Activated CD8-positive, alpha-beta memory T cell treated with anti-CD3 and anti-CD28 coated beads, Interleukin-2, amount 50 U/mL, for 24 hours (primary cell): ENCODE results near the gene FLOT1.
"Not testable (repeated sequence)": the region's sequence is repeated elsewhere in the genome, so short reads cannot be mapped to it uniquely, and the experiment has no call there.

ENCODE experiments used
- DNase-seq: peaks from one replicate; pipeline ENCODE4 v3.0.0-alpha.2; 2020; ENCODE audit errors: extremely low read depth

FLOT1 gene

DNA sequence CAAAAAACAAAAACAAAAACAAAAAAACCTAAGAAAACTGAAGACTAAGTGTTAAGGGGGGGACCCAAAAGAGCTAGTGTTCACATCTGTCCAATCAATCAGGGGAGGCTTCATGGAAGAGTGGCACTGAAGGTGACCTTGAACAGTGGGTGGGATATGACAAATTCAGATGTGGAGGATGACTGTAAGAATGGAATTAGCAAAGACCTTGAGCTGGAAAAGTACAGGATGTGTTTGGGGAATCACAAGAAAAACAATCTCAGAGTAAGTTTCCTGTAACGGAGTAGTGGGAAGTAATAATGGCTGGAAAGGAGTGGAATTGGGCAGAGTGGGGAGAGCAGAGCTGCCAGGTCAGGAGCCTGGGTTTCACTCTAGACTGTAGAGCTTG lies 4.8 kb upstream of the FLOT1 start:
- DNase-seq, result no peak

DNA sequence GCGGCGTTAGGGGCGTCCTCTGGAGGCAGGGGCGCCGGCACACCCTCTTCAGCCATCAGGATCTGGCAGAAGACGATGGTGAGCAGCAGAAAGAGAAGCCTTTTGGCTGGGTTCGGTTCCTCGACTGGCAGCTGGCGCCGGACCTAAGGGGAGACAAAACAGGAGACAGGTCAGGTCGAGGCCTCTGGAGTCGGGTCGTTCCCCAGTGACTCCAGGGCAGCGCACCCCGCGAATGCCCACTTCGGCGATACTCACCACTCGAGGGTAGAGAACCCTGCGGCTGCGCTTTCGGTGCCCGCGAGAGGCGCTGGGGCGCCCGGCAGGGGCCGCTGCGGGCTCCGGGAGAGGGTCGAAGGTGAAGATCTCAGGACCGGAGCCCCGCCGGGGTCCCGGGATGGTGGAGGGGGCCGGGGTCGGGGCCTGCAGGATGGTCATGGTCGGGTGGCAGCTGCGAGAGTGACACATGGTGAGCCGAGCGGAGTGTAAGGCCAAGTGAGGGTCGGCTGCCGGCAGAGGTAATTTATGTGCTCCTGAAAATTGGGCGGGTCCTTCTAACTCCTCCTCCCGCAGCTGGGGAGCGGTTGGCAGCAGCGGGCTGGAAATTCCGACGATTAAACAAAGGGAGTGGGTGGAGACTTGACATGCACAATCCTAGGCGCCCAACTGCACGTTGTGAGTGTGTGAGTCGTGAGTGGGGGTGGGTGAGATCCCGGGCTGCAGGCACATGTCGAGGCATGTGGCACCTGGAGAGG lies 1.7 kb upstream of the FLOT1 start, which contains the start of gene IER3:
Gene IER3 (minus strand): TSS at position 494 of the 752 bp plus-strand sequence. CDS start 29 bp downstream, at position 465.
- peak; percentile 74 for DNase-seq

DNA sequence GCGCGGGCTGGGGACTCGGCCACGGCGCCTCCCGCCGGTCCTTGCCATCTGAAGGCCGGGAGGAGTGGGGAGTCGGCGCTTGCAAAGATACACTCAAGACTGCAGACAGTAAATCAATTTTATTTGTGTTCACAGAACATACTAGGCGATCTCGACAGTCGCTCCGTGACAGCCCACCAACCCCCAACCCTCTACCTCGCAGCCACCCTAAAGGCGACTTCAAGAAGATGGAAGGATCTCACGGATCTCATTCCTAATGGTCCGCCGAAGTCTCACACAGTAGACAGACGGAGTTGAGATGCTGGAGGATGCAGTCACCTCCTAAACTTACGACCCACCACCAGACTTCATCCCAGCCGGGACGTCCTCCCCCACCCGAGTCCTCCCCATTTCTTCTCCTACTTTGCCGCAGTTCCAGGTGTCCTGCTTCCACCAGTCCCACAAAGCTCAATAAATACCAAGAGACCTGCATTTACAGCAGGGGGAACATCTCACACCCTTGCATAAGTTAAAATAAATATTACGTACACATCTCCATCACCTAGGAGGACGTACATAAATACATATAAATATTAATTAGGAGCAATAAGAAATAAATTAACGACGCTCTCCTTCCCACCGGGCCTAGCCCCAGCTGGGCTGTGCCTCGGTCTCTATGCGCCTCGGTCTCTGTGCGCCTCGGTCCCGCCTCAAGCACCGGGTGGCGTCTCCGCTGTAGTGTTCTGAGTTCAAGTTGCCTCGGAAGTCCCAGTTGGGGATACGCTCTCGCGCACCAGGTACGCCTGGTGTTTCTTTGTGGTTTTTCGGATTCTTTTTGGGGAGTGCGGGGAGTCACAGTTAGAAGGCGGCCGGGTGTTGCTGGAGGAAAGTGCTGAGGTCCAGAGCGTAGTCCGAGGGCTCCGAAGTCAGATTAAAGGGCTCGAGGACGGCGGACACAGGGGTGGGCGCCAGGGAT lies 889 bp upstream of the FLOT1 start:
- DNase-seq, result no peak

DNA sequence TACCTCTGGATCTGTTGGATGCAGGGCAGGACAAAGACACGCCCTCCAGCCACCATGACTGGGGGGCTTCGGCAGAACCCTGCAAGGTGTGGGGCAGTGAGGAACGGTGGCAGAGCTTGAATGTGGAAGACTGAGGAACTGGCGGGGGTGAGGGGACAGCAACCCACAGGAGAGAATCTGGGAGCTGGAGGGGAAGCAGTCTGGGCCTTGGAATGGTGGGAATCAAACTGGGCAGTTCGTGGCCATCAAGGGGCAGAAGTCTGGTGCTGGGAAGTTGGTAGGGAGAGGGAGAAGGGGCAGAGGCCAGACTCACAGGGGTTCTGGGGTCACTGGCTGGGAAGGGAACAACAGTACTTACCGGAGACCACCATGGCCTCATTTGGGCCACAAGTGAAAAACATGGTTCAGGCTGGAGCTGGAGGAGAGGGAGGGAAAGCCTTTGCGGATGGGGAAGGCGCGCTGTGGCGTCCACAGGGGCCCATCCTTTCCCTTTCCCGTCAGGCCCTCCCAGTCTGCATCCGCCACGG lies 635 bp downstream of the FLOT1 start:
- no peak for DNase-seq

DNA sequence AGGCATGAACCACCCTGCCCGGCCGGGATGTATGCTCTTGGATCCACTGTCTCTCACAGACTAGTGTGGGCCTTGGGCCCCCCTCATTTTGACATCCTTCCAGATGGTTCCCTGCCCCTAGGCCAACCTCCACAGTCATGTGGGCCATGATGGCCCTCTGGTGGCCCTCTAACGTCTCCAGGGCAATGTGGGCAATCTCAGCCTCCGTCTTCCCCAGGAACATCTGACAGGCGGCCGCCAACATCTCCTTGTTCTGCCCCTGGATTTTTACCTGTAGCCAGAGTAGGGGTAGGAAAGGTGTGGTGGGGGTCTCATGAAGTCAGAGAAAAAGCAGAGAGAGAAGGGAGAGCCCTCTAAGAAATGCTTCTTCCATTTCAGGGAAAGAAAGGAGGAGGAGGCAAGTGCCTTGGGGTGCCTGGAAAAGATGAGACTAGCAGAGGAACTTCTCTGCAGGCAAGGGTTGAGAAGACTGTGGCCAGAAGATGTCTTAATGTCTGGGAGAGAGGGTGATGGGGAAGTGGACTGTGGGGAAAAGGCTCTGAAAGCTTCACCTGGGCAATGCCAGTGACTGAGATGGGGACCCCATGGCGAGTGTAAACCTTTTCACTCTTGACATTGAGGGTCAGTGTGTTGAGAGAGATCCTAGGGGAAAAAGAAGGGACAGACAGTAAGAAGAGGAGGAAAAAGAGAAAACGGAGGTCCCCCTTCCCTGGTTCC lies 1.3 kb downstream of the FLOT1 start:
- no peak for DNase-seq

DNA sequence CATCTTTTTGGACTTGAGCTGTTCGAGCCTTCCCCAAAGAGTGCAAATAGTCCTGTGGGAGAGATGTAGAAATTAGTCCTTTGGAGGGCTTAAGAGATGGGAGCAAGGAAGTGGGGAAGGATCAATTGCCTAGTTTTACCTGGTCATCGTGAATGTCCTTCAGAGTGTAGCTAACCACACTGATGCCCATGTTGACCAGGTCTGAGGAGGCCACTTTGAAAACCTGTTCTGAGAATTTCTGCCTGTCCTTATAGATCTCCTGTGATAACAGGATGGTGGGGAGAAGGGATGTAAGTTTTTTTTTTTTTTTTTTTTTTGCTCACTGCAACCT lies 2.0 kb downstream of the FLOT1 start:
- no peak for DNase-seq

DNA sequence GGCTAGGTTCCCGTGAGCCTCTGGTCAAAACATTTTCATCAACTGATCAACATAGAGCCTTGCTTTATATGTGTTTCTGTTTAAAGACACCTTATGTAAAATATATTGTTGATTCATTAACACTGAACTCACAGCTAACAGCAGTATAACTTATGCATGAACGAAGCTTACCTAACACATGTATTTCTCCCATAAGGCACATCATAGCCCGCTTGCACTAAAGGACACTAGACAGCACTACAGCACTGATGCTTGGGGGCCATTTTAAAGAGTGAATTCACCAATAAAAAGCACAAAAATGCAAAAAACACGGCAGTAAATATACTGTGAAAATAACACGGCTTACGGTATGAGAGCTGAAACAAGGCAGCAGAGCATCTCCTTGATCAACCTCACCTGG lies 4.0 kb downstream of the FLOT1 start:
- DNase-seq, result no peak

DNA sequence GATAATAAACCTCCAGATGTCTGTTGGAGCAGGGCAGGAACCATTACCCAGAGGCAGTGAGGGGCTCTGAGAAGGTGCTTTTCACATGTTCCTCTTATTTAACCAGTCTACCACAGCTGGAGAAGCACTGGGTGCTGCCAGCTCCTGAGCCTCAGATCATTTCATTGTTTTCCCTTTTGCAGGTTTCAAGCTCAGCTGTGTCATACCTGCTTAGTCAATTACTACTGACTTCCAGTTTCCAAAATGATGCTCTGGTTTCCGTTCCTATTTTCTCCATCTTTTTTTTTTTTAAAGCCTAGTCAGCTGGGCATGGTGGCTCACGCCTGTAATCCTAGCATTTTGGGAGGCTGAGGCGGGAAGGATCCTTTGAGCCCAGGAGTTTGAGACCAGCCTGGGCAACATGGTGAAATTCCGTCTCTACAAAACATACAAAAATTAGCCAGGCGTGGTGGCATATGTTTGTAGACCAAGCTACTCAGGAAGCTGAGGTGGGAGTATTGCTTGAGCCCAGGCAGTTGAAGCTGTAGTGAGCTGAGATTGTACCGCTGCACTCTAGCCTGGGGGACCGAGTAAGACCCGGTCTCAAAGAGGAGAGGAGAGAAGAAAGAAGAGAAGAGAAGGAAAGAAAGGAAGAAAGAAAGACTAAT lies 6.7 kb downstream of the FLOT1 start:
- DNase-seq, result no peak

DNA sequence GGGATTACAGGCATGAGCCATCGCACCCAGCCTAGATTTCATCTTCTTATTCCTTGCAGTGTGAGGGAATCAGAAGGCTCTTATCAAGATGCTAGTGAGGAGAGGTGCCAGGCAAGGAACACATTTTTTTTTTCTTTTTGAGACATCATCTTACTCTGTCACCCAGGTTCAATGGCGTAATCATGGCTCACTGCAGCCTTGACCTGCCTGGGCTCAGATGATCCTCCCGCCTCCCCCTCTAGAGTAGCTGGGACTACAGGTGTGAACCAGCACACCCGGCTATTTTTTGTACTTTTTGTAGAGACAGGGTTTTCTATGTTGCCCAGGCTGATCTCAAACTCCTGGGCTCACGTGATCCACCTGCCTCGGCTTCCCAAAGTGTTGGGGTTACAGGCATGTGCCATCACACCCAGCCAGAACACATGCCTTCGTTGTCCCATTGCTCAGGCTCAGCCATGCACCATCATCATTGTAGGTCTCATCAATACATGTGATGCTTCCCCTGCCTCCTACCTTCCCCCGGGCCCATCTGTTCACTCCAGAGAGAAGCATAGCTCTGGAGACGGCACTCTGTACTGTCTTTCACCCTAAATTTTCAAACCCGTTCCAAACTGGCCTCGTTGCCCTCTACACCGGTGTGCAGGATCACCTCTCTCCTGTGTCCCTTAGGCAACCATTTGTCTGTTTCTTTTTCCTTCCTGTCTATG lies 10.1 kb downstream of the FLOT1 start:
- DNase-seq, result no peak

DNA sequence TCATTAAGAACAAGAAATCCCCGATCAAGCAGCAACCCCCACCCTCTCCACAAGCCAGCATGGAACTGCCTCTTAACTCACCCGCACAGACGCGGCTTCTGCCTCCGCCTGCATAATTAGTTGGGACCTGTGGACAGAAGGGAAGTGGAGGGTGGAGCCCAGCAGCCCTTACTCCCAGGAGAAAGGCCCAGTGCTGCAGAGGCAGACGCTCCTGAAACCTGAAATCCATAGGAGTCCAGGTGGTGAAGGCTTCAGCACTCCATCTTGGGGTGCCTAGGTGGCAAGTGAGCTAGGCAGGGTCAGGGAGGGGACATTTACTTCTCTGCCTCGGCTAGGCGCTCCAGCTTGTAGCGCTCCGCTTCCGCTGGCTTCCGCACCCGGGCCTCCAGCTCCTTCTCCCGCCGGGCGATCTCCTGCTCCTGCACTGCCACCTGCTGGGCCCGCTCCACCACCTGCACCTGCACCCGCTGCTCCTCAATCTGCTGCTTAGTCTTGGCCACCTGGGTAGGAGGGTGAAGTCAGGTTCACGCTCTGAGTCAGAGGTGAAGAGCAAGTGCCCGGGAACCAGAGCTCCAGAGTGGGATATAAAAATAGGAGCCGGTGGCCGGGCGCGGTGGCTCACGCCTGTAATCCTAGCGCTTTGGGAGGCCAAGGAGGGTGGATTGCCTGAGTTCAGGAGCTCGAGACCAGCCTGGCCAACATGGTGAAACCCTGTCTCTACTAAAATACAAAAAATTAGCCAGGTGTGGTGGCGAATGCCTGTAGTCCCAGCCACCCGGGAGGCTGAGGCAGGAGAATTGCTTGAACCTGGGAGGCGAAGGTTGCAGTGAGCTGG lies 11.7 kb downstream of the FLOT1 start:
- peak; percentile 55 for DNase-seq

DNA sequence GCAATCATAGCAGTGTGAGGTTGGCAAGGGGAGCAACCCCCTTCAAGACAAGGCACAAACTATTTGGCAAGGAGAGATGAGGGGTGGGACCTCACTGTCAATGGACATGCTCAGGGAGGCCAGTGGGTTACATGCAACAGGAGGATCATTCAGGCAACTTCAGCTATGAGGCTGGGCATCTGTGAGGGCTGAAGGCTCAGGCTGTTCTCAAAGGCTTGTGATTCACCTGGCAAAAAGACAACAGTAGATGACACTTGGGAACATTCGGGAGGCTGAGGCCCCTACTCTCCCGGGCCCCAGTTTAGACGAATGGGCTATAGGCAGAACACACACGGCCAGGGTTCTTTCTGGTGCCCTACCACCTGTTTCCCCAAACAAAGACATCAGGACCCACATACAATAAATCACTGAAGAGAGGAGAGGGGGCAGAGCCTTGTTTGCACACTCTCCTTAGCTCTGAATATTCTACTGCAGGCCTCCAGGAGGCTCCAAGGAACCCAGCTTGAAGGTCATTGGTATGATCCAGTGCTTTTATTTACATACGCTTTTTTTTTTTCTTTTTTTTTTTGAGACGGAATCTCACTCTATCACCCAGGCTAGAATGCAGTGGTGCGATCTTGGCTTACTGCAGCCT lies 14.4 kb downstream of the FLOT1 start:
- no peak for DNase-seq

DNA sequence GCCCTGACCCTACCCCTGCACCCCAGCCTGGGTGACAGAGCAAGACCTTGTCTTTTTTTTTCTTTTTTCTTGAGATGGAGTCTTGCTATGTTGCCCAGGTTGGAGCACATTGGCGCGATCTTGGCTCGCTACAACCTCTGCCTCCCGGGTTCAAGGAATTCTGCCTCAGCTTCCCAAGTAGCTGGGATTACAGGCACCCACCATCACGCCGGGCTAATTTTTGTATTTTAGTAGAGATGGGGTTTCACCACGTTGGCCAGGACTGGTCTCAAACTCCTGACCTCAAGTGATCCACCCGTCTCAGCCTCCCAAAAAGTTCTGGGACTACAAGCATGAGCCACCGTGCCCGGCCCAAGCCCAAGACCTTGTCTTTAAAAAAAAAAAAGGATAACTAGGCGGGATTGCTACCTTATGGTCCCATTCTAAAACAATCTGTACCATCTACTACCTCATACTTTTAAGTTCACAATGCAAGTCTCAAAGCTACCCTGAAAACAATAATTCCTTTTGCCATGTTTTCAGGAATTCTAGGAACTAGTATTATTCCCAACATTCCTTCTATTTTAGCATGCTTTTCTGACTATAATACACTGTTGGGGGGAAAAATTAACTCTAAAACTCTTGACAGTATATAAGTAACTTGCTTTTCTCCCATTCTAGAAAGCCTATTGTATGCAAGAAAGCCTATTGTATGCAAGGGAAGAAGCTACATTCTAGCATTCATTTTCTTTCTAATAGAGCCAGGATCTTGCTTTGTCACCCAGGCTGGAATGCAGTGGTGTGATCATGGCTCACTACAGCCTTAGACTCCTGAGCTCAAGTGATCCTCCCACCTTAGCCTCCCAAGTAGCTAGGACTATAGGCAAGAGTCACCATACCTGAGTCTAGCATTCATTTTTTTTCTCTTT lies 15.7 kb downstream of the FLOT1 start:
- no peak for DNase-seq

DNA sequence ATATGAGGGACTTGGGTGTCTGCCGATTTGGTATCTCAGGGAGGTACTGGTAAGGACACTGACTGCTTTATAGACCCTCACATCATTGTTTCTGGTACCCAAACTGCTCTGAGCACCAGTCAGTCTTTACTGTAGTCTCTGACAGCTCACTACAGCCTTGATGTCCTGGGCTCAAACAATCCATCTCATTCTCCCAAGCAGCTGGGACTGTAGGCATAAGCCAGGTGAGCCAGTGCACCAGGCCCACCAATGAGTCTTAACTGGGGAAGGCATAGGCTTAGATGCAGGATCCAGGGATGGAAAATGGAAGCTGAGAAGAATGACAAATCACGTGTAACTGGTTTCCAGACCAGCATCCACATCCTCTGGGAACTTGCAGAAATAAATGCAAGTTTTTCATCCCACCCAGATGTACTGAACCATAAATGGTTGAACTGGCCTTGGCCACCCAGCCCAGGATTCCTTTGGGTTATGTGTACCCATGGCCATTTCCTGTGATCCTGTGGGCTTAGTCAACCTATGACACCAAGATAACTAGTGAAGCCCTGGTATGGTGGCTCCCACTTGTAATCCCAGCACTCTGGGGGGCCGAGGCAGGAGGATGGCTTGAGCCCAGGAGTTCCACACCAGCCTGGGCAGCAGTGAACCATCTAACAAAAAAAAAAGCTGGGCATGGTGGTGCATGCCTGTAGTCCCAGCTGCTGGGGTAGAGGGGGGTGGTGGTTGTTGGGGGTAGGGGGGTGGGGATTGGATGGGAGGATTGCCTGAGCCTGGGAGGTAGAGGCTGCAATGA lies 16.6 kb downstream of the FLOT1 start:
- DNase-seq, result no peak

DNA sequence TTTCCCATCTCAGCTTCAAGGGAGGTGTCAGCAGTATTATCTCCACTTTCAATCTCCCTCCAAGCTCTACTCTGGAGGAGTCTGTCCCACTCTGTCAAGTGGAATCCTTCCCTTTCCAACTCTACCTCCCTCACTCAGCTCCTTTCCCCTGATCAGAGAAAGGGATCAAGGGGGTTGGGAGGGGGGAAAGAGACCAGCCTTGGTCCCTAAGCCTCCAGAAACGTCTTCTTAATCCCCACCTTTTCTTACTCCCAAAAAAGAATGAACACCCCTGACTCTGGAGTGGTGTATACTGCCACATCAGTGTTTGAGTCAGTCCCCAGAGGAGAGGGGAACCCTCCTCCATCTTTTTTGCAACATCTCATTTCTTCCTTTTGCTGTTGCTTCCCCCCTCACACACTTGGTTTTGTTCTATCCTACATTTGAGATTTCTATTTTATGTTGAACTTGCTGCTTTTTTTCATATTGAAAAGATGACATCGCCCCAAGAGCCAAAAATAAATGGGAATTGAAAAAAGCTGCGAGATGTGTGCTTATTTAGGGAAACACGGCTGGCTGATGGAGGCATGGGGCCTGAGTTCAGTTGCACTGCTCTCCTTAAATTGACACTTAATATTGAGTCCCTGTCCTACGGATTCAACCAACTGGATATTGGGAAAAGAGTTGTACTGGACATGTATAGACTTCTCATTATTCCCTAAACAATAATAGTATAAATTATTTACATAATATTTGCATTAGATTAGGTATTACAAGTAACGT lies 17.4 kb downstream of the FLOT1 start:
- DNase-seq, result no peak

DNA sequence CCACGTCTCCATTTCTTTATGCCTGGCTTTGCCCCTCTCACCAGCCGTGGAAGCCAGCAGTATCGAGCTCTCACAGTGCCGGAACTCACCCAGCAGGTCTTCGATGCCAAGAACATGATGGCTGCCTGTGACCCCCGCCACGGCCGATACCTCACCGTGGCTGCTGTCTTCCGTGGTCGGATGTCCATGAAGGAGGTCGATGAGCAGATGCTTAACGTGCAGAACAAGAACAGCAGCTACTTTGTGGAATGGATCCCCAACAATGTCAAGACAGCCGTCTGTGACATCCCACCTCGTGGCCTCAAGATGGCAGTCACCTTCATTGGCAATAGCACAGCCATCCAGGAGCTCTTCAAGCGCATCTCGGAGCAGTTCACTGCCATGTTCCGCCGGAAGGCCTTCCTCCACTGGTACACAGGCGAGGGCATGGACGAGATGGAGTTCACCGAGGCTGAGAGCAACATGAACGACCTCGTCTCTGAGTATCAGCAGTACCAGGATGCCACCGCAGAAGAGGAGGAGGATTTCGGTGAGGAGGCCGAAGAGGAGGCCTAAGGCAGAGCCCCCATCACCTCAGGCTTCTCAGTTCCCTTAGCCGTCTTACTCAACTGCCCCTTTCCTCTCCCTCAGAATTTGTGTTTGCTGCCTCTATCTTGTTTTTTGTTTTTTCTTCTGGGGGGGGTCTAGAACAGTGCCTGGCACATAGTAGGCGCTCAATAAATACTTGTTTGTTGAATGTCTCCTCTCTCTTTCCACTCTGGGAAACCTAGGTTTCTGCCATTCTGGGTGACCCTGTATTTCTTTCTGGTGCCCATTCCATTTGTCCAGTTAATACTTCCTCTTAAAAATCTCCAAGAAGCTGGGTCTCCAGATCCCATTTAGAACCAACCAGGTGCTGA lies 18.4 kb downstream of the FLOT1 start:
- not testable (repeated sequence) for DNase-seq
